NCI-H187 (cell line): Measurements from ENCODE around the gene CBX2.

Experiments used
- DNase-seq, 2 experiments: peaks; one replicate each; lab custom pipeline; 2025; lab: John Stamatoyannopoulos, UW

CBX2 gene

DNA sequence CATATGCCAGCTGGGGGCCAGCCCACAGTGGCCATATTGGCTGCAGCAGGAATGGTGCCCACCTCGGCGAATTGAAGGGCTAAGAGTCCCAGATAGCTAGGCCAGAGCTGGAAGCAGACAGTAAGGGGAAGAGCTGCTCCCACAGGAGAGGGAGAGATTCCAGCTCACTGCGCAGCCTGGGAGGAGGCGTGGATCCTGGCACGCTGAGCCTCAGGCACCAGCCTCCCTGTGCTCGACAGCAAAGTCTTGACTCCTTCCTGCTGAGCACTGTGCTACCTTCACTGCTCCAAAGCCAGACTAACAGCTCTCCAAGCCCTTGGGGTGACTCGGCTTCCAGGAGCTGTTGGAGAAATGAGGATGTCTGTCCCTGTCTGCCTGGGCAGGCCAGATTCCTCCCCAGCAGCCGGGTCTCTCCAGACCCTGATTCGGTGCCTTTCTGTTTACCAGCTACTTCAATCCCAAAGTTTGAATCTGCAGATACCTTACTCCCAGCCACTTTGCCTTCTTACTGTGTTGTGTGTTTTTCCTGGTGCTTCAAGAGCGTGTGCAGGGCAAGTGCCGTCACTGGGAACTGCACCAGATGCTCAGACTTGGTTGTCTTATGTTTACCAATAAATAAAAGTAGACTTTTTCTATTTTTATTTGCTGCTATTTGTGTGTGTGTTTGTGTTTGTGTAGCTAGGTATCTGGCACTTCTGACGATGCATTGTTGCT is 9.1 kb downstream of the CBX2 start:
- no peak for DNase-seq

DNA sequence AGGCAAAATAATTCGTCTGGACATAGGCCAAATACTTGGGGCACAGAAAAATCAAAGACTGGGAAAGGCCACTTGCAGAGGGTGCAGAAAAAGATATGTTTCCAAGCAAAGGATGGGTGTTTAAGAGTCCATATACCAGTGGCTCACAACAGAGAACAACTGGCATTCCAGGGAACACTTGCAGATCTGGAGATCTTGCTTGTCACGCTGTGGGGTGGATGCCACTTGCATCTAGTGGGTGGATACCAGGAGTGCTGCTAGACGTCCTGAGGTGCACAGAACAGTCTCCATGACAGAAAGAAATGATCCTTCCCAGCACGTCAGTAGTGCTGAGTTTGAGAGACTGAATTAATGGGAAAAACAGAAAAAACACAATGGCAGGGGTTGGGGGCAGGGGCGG is 10.5 kb downstream of the CBX2 start:
- DNase-seq = no peak

DNA sequence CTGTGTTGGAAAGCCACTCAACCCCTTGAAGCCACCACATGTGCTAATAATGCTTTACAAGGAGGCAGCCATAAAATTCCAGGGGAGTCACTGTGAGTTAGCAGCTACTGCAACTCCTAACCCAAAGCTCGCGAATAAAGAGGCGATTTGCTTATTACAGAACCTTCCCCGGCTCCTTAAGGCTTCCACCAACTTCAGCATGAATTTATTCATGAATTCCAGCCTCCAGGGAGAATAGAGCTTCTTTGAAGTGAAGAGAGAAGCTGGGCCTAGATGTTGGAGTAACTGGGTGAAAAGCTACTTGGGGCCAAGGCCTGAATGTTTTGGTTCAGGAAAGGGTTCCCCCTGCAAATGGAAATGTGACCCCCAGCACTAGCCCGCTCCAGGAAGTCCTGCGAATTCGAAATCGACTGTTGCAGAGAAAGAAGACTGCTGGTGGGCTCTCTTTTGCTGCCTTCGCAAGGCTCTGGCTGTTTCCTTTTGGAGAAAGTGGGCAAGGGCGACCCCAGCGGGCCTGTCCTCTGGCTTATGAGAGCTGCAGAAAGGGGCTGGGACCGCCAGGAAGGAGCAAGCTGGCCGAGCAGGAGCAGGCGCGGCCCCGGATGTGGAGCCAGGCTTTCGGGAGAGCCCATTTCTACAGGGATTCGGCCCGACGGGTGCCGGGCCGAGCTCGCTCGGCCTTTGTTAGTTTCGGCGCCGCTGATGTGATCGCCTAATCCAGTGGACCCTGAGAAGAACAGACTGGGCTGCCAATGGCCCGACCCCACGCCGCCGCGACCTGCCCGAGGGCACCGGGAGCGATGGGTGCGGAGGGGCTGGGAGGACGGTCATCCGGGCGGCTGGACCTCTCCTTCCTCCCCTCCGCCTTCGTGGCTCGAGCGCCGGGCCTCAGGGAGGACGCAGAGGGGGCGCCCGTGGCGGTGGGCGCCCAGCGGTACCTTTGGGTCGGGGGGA is 11.3 kb downstream of the CBX2 start:
- DNase-seq = no peak

DNA sequence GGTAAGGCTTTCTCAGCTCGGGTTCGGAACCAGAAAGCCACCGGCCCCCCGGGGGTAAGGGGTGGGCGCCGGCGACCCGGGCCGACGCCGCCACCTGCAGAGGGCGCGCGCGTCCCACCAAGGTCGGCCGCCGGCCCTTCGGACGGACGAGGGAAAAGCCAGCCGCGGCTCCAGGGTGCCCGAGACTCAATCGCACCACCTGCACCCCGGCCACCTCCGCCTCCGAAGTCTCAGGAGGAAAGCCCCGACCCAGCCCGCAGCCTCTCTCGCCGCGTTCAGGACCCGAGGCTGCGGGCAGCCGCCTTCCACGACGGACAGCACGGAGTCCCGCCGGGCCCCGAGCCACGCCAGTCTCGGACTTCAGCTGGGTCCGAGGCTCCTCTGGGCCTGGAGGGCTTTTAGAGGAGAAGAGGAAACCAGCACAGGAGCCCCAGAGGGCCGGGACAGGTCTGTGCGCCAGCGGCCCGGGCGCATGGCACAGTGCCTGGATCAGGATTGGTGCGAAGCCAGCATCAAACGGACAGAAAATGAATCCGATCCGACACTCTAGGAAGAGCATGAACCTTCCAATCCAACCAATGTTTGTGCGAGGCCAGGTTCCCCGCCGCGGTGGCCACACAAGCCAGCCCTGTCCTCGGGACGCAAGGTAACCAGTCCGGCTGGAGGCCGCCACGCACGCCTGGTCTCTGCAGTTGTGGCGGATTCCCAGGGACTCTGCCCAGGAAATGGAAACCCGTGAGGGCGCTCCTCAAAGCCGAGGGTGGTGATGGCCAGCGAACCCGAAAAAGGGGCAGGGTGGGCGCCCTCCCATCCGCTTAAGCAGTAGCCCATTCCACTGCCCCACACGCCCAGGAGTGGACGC is 12.2 kb downstream of the CBX2 start:
- no peak for DNase-seq

DNA sequence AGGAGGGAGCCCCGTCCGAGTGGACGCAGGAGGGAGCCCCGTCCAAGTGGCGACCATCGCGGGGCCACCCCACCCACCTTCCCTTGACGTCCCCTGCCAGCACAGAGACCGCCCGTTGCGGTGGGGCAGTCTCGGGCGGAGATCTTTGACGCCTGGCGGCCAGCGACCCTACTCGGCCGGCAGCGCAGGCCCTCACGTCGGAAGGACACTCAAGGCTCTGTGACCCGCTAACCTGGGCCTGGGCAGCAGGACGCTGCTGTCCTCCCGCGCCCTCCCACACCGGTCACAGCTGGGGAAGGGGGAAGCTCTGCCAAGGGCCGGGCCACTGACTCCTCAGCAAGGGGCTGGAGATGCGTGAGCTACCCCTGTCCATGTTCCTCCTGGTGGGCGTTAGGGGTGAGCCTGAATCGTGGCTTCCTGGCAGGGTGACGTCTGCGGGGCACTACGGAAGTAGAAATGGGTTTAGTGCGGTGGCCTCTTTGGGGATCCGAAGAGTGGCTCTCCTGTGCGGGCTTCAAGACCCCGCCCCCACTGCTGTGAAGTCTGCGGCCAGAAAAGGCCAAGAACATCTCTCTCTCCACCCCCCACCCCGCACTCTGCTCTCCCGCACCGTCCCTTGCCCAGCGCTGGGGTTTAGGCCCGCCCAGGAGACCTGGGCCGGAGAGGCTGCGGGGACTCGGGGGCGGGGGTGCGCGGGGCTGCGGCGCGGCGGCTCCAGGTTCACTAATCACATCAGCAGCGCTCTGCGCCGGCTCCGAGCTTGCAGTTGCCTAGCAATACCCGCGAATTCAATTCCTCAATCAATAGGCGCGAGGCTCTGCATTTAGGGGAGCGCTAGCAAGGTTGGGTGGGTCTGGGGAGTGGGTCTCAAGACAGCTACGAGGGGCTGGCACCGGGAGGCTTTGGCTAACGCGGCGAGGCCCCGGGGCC is 13.1 kb downstream of the CBX2 start:
- no peak for DNase-seq

DNA sequence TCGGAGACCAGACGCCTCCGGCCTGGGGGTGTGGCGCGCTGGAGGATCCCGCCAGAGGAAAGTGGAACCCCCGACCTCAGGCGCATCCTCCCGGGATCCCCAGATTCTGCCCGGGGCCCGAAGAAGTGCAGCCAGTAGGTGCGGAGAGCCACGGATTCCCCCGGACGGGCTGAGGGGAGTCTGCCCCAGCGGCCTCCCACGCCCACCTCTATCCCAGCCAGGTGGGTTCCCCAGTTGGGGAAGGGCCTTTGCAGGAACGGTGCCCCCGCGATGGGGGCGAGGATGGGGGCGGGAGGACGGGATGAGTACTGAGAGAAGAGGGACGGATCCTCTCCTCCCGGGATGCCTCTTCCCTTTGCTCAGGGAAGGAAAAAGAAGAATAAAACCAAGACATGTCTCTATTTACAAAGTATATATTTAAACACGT is 13.8 kb downstream of the CBX2 start:
- DNase-seq = no peak

DNA sequence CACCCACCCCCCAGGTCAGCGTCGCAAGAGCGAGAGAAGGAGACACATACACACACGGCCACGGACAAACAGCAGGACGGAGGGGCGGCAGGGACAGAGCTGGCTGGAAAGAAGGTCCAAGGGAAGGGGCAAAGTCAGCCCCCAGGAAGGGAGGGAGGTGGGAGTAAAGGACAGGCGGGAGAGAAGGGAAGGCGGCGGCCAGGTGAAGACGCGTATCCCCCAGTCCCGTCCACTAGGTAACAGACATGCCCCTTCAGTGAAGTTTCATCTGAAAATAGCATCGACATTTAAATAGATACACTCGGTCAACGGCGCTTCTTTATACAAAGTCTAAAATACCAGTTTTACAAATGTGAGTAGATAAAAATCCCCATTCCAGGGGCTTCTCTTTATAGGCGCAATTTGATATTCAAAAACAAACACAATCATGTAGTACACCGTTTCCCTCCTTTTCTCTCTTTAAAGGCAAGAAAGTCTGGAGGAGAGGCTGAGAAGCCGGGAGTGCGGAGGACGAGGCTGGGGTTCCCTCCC is 14.5 kb downstream of the CBX2 start:
- no peak for DNase-seq

DNA sequence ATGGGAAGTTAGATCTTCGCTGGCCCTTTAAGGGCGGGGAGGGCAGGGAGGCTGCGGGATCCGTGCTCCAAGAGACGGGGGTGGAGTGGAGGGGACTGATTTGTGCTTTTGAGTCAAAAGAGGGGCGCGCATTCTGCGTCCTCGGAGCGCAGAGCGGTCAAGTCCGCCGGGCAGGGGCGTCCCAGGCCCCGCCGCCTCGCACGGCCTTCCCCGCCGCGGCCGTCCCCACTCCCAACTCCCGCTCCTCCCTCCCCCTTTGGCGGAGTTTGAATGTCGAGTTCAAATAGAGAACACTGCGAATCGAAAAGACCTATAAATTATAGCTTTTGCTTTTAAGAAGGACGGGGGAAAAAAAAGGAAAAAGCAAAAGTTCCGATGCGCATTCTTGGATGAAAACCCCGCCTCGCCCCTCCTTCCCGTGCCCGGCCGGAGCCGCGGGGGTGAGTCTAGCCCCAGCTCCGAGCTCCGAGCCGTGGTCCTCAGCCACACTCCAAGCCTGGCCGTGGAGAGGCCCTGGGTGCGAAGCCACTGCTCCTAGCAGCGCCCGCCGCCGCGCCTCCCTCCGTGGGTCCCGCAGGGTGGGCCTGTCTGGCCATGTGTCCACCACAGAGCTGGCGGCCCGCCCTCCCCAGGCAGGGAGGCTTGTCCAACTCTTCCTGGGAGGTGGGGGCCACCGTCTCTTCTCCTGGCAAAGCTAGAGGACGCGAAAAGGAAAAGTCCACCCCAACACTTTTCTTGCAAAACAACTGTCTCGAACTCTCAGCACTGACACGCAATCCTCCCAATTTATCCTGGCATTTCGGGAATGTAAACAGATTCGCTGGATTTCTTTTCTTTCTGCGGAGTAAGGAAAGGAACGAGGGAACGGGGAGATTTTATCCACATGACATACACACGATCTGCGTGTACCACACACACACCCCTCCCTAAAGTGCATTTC is 15.3 kb downstream of the CBX2 start:
- DNase-seq = no peak

DNA sequence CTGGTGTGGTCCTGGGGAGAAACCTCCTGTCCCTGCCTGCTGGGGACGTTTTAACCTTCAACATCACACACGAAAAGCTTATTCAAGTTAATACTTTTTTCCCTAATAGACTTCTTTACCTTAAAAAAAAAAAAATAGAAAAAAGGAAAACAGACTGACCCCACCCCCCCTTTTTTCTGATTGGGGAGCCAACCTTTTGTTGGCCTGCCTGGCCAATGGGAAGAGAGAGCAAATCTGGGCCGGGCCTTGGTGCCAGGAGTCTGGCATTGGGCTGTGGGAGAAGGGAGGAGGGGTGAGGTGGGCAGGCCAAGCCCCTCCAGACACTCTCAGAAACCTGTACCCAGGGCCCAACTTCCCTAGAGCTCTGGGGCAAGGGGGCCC is 16.0 kb downstream of the CBX2 start:
- no peak for DNase-seq

DNA sequence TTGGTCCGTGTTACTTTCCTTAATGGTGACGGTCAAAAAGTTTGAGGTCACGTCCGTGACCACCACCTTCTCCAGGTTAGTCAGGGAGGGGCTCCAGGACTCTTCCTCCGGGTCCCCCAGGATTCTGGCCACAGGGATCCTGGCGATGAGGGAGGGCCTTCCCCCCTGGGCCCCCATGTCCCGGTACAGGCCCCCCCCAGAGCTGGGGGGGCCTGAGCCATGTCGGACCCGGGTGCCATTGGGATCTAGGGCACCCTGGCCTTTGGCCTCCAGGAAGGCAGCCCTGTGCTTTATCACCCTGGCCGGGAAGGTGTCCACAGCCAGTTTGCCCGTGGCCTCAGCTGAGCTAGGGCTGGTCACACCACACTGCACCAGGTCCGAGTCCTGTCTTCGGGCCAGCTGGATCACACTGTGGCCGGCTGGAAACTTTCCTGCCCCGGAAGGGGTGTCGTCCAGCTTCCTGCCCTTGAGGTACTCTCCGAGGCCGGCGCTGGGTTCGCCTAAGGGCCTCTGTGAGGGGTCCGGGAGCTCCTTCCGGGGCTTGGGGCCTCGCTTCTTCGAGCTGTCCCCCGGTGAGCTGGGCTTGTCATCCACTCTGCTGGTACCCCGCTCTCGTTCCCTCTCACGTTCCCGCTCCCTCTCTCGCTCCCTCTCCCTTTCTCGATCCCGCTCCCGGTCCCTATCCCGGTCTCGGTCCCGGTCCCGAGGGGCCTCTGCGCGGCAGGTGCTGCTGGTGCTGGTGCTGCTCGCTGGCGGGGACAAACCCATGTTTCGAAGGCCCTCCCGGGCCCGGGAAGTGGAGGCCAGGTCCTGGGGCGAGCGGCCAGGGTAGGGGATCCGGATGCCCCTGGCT is 16.9 kb downstream of the CBX2 start:
- no peak for DNase-seq

DNA sequence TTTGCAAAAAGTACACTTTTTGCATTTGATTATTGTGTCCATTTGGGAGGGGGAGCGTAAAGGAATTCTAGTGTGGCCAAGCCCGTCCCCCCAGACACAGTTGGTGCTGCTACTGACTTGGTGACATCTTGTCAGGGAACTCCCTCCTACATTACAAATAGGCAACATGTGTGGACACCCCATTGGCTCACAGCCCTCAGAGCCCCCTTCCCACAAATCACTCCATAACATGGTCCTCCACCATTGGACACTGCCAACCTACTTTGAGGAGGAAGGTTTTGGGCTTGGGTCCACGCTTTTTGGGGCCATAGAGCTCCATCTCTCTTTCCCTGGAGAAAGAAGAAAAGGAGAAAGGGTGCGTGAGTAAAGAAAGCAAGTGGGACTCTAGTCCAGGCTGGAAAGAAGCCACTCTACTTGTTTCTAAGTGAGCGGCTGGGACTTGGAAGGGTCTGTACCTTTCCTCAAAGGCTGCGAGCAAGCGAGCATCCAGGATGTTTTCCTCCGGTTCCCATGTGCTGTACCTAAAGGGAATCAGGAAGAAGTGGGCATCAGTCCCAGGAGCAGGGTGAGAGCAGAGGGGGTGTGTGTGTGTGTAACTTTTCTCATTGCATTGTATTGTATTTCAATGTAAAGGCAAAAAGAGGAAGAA is 18.0 kb downstream of the CBX2 start:
- DNase-seq = no peak

DNA sequence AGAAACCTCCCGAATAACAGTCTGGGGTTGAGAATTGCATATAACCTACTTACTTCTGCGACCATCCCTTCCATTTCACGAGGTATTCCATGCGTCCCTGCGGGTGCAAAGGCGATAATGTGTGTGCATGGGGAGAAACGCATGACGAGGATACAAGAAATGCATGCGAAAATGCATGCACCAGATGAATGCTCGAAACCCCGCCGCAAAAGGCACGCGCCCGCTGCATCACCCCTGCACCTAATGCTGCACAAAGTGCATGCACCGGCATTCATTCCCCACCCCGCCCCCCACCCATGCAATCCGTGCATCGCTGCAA is 18.5 kb downstream of the CBX2 start:
- no peak for DNase-seq

DNA sequence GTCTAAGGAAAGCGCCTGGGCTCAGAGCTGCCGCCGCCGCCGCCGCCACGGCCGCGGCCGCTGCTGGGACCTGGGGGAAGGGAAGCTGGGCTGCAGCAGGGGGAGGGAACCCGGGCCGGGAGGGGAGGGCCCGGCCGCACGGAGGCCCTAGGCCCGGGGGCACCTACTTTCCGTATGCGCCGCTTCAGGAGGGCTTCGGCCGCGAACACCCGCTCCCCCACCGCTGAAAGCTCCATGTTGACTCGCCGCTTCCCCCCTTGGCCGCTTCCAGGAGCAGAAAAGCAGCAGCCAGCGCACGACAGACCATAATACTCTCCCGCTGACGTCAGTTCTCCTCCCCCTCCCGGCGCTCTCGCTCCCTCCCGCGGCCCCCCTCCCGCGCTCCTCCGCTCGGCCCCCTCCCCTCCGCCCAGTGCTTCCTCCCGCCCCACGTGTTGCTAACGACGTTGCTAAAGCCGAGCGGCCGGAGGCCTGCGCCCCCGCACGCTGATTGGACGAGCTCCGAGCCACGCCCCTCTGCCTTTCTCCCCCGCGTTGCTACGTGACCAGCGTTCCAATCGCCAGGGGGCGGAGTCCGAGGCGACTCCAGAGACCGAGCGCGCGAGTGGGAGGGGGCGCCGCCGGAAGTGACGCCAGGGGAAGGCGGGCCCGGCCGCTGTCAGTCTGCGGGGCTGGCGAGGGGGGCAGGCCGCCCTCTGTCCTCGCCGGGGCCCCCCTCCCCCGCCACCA is 19.0 kb downstream of the CBX2 start, which contains the start of gene CBX8:
Gene CBX8 (minus strand): TSS at position 315 of the 729 bp plus-strand sequence. CDS start 79 bp downstream, at position 236.
- DNase-seq = peak; percentile 96 to 99

DNA sequence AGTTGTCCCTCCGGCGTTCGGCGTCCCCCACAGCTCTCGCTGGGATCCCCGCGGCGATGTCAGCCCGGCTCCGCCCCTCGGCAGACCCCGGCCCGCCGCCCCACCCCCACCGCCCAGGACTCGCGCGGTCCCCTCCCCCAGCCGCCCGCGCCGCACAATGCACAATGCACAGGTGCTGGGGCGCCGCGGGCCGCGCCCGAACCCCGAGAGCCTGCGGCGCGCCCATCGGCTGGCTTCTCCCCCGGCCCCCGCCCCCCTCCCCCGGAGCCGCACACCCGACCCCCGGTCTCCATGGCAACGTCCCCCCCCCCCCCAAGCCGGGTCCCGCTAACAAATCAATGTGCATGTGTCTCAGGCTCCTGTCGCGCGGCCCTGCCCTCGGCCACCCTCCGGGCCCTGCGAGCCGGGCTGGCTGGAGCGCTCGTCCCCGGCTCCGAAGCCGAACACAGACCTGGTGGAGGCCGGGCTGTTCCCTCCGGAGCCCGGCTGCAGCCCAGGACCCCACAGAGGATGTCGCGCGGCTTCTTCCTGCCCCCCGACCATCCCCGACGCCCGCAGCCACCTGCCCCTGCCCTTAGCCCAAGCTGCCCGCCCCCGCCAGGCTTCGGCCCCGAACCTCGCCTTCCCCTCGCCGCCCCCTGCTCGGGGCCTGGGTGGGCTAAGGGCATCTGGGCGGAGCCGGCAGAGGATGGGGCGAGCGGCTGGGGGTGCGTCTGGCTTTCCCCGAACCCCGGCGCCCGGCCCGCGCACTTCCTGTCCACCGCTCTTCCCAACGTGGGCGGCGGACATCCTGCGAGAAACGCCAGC is 19.7 kb downstream of the CBX2 start:
- peak in 1 of 2 experiments; percentile 52 for DNase-seq

DNA sequence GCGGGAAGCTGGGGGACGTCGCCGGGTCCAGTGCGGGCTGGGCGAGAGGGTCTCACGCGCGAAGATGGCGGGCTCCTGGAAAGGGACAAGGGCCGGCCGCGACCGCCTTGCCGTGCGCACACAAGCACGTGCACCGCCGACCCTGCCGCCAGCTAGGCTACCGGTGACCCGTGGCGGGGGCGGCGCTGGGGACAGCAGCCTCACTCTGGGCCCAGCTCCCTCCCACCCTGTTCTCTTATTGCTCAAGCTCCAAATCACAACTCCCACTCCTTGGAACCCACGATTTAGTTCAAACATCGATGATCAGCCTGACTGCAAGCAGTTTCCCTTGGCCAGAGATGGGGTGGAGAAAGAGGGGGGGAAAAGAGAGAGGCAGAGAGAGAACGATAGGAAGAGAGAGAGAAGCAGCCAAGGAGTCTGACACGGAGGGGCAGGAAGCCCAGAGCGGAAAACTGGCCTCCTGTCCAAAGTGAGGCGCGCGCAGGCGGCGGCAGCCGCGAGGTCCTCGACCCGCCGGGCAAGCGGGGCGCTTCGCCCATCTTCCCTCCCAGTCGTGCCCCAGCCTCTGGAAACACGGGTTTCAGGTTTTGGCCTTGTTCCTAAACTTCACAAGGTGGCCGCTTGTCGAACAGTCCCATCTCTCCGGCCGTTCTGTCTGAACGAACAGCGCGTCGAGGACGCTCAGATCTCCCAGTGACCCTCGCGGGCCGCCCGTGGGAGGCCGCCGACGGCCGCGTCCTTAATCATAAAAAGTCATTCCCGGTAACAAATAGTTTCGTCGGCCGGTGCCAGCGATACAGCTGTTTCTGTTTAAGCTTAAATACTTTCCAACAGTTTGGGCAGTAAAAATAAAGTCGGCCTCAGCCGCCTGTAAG is 20.6 kb downstream of the CBX2 start:
- no peak for DNase-seq

DNA sequence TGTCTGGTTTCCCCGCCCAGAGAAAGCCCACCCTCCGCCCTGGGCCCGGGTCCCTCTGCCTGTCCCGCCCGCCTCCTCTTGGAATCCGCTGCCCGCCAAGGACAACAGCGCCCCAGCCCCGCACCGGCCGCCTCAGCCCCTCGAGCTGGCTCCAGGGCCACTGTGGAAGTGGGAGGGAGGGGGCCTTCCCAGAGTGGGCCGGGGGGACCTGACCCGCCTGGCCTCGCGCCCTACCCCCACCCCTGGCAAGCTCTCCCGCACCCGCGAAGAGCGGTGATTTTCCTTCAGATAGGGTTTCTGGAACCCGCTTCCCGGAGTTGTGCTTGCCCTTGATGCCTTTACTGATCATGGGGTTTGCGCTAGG is 21.2 kb downstream of the CBX2 start:
- no peak for DNase-seq
